WTC11 (cell line): ENCODE results near the gene OR2V2. TPM values are rescaled to one million over a fixed set of nuclear protein-coding genes. Genes with fewer than 3 reads are reported as not detected.

ENCODE experiments used
- ATAC-seq: fragments of 200-7000 bp; cut with Tn5 transposase; 2 replicates; pipeline ENCODE4 v1.10.0; 2021; ENCODE audit warnings: mild to moderate bottlenecking, moderate library complexity
- CTCF ChIA-PET: fragments of 300-600 bp; sonication (Branson Sonifier 250); formaldehyde crosslinking; loops from one replicate; lab custom pipeline; 2021; ENCODE audit warnings: antibody characterized with exemption; lab: Charles Lee
- POLR2A ChIA-PET: fragments of 350-600 bp; sonication (Branson Sonifier 250); formaldehyde crosslinking; loops from one replicate; lab custom pipeline; 2021; ENCODE audit warnings: antibody characterized with exemption; lab: Charles Lee
- DNase-seq: peaks from one replicate; pipeline ENCODE4 v3.0.0; 2021; ENCODE audit warnings: low spot score
- H3K27ac Mint-ChIP-seq: 2 replicates; pipeline ENCODE4 v1.8.0; 2021; ENCODE audit warnings: mixed read lengths
- H3K27me3 Mint-ChIP-seq: 2 replicates; pipeline ENCODE4 v1.8.0; 2021; ENCODE audit warnings: low read depth, mild to moderate bottlenecking, moderate library complexity, mixed read lengths
- H3K36me3 Mint-ChIP-seq: 2 replicates; pipeline ENCODE4 v1.8.0; 2021; ENCODE audit warnings: mixed read lengths
- H3K4me1 Mint-ChIP-seq: 2 replicates; pipeline ENCODE4 v1.8.0; 2022; ENCODE audit warnings: mixed read lengths
- H3K4me3 Mint-ChIP-seq: 2 replicates; pipeline ENCODE4 v1.8.0; 2021; ENCODE audit warnings: mild to moderate bottlenecking, moderate library complexity, mixed read lengths
- H3K9me3 Mint-ChIP-seq: 2 replicates; pipeline ENCODE4 v1.8.0; 2021; ENCODE audit warnings: mixed read lengths
- ATF1 ChIP-seq: sonication (generic); formaldehyde crosslinking; IDR thresholded peaks from 2 replicates; pipeline ENCODE4 v1.8.1; 2023; ENCODE audit warnings: mild to moderate bottlenecking, moderate library complexity, missing genetic modification reagents
- CREM ChIP-seq: sonication (generic); formaldehyde crosslinking; IDR thresholded peaks from 2 replicates; pipeline ENCODE4 v1.8.1; 2022; ENCODE audit warnings: mild to moderate bottlenecking, missing genetic modification reagents, moderate library complexity
- EMX1 ChIP-seq: fragments of 250-450 bp; sonication (Bioruptor Pico); IDR thresholded peaks from 2 replicates; pipeline ENCODE4 v1.8.0; 2021; ENCODE audit warnings: mild to moderate bottlenecking
- JUN ChIP-seq: sonication (generic); formaldehyde crosslinking; IDR thresholded peaks from 2 replicates; pipeline ENCODE4 v1.8.0; 2023; ENCODE audit warnings: mild to moderate bottlenecking, missing genetic modification reagents
- MYBL2 ChIP-seq: sonication (generic); formaldehyde crosslinking; IDR thresholded peaks from 2 replicates; pipeline ENCODE4 v1.8.1; 2023; ENCODE audit warnings: mild to moderate bottlenecking, moderate library complexity, missing genetic modification reagents
- NFYB ChIP-seq: sonication (generic); formaldehyde crosslinking; conservative IDR thresholded peaks from 2 replicates; pipeline ENCODE4 v1.8.0; 2022; ENCODE audit warnings: low read depth, missing genetic modification reagents
- NR1H2 ChIP-seq: sonication (generic); formaldehyde crosslinking; IDR thresholded peaks from 2 replicates; pipeline ENCODE4 v1.9.0; 2021; ENCODE audit warnings: mild to moderate bottlenecking, moderate library complexity, missing genetic modification reagents
- NR3C1 ChIP-seq: sonication (generic); formaldehyde crosslinking; conservative IDR thresholded peaks from 2 replicates; pipeline ENCODE4 v1.8.1; 2023; ENCODE audit warnings: low read depth, mild to moderate bottlenecking, missing genetic modification reagents
- PRRX2 ChIP-seq: fragments of 250-450 bp; sonication (Bioruptor Pico); IDR thresholded peaks from 2 replicates; pipeline ENCODE4 v1.8.0; 2021; ENCODE audit warnings: mild to moderate bottlenecking
- TCF7 ChIP-seq: sonication (generic); formaldehyde crosslinking; IDR thresholded peaks from 2 replicates; pipeline ENCODE4 v1.8.0; 2022; ENCODE audit warnings: mild to moderate bottlenecking, low read depth, missing genetic modification reagents, moderate library complexity
- TEAD1 ChIP-seq: sonication (generic); formaldehyde crosslinking; IDR thresholded peaks from 2 replicates; pipeline ENCODE4 v1.8.0; 2022; ENCODE audit warnings: mild to moderate bottlenecking, missing genetic modification reagents
- ZNF219 ChIP-seq: sonication (generic); formaldehyde crosslinking; IDR thresholded peaks from 2 replicates; pipeline ENCODE4 v1.8.0; 2023; ENCODE audit warnings: missing genetic modification reagents, mild to moderate bottlenecking, borderline replicate concordance
- ZNF416 ChIP-seq: fragments of 250-450 bp; sonication (Bioruptor Pico); IDR thresholded peaks from 2 replicates; pipeline ENCODE4 v1.9.0; 2021; ENCODE audit warnings: mild to moderate bottlenecking, inconsistent platforms
- ZNF423 ChIP-seq: fragments of 250-450 bp; sonication (Bioruptor Pico); IDR thresholded peaks from 2 replicates; pipeline ENCODE4 v2.1.2; 2022; ENCODE audit warnings: mild to moderate bottlenecking, moderate library complexity
- total RNA-seq: library from RNA; stranded (reverse); gene quantifications from 3 replicates; pipeline ENCODE4 v1.2.3, GENCODE V29; 2021
- TF ChIP-seq, protein P1 (sequence below): sonication (generic); formaldehyde crosslinking; IDR thresholded peaks from 2 replicates; pipeline ENCODE4 v1.8.1; 2022; ENCODE audit warnings: mild to moderate bottlenecking, missing genetic modification reagents, moderate library complexity, borderline replicate concordance
- TF ChIP-seq, protein P2 (sequence below): sonication (generic); formaldehyde crosslinking; IDR thresholded peaks from 2 replicates; pipeline ENCODE4 v1.8.1; 2023; ENCODE audit warnings: mild to moderate bottlenecking, missing genetic modification reagents
- TF ChIP-seq, protein P3 (sequence below): fragments of 250-450 bp; sonication (Bioruptor Pico); conservative IDR thresholded peaks from 2 replicates; pipeline ENCODE4 v1.9.0; 2021; ENCODE audit warnings: mild to moderate bottlenecking
- TF ChIP-seq, protein P4 (sequence below): sonication (generic); formaldehyde crosslinking; IDR thresholded peaks from 2 replicates; pipeline ENCODE4 v1.8.1; 2023; ENCODE audit warnings: mild to moderate bottlenecking, missing genetic modification reagents
- TF ChIP-seq, protein P5 (sequence below): sonication (generic); formaldehyde crosslinking; IDR thresholded peaks from 2 replicates; pipeline ENCODE4 v1.8.0; 2022; ENCODE audit warnings: mild to moderate bottlenecking, missing genetic modification reagents
- TF ChIP-seq, protein P6 (sequence below): sonication (generic); formaldehyde crosslinking; IDR thresholded peaks from 2 replicates; pipeline ENCODE4 v1.8.0; 2023; ENCODE audit warnings: mild to moderate bottlenecking, missing genetic modification reagents

OR2V2 gene
- total RNA-seq, 1 experiment from 2014 or later = not detected

DNA sequence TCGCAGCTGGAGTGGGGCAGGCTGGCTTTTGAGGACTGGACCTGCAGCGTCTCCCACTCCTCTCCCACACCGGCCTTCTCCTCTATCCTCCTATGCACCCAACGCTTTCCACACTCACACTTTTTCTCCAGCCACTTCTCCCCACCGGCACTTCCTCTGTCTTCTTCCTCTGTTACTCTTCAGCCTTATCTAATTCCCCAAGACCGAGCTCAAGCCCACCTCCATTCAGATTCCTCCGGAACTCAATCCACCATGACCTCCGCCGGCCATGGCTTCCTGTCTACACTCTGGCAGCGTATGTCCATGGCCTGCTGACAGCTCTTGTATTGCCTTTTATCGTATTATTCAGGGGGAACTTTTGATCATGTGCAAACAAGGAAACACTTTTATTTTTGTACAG is 15.9 kb upstream of the OR2V2 start:
- ATAC-seq (no peak), DNase-seq (no peak)
- CTCF ChIA-PET = interaction anchor here (0.6 kb wide), 1 partner anchor 271 kb away, joined by 7 read pairs; no protein-coding TSS in a partner anchor
- TF ChIP-seq TEAD1 (CRISPR knock-in tag) (no peak), JUN (CRISPR knock-in tag) (no peak), NR1H2 (CRISPR knock-in tag) (no peak), MYBL2 (CRISPR knock-in tag) (no peak), ZNF416 (CRISPR knock-in tag) (no peak), ZNF423 (no peak), NFYB (CRISPR knock-in tag) (no peak), NR3C1 (CRISPR knock-in tag) (no peak)
- TF ChIP-seq, protein P1, sequence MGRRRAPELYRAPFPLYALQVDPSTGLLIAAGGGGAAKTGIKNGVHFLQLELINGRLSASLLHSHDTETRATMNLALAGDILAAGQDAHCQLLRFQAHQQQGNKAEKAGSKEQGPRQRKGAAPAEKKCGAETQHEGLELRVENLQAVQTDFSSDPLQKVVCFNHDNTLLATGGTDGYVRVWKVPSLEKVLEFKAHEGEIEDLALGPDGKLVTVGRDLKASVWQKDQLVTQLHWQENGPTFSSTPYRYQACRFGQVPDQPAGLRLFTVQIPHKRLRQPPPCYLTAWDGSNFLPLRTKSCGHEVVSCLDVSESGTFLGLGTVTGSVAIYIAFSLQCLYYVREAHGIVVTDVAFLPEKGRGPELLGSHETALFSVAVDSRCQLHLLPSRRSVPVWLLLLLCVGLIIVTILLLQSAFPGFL = no peak
- POLR2A ChIA-PET = no interaction called here
- Mint-ChIP-seq H3K27ac (no peak overlapping the region), H3K4me3 (no peak overlapping the region), H3K36me3 (no peaks in the 10 kb centered on the region), H3K27me3 (peaks cover 7% of the 10 kb centered on the region), H3K9me3 (no peaks in the 10 kb centered on the region), H3K4me1 (no peaks in the 10 kb centered on the region)

DNA sequence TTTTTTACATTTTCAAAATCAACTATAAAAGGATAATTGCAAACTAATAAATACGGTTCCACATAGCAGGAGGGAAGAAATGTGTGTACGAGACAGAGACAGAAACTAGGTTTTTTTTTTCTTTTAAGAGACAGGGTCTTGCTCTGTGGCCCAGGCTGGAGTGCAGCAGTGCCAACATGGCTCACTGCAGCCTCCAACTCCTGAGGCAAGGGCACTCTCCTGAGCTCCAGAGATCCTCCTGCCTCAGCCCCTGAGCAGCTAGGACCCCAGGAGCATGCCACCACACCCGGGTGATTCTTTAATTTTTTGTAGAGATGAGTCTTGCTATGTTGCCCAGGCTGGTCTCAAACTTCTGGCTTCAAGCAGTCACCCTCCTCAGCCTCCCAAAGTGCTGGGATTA is 14.3 kb upstream of the OR2V2 start:
- H3K27ac Mint-ChIP-seq = no peak overlapping the region
- ChIA-PET CTCF (no interaction called here), POLR2A (no interaction called here)
- H3K9me3 Mint-ChIP-seq = peaks cover 3% of the 10 kb centered on the region; the same call in 1 of the 2 replicates
- no peaks in the 10 kb centered on the region for H3K4me1 Mint-ChIP-seq
- H3K36me3 Mint-ChIP-seq = no peaks in the 10 kb centered on the region
- H3K27me3 Mint-ChIP-seq = peaks cover 7% of the 10 kb centered on the region; the same call in 1 of the 2 replicates
- DNase-seq = no peak
- ATAC-seq = no peak
- no peak overlapping the region for H3K4me3 Mint-ChIP-seq
- TF ChIP-seq EMX1 (CRISPR knock-in tag) (no peak), CREM (no peak), ZNF219 (CRISPR knock-in tag) (no peak), TCF7 (no peak), PRRX2 (CRISPR knock-in tag) (no peak)
- TF ChIP-seq, protein P2, sequence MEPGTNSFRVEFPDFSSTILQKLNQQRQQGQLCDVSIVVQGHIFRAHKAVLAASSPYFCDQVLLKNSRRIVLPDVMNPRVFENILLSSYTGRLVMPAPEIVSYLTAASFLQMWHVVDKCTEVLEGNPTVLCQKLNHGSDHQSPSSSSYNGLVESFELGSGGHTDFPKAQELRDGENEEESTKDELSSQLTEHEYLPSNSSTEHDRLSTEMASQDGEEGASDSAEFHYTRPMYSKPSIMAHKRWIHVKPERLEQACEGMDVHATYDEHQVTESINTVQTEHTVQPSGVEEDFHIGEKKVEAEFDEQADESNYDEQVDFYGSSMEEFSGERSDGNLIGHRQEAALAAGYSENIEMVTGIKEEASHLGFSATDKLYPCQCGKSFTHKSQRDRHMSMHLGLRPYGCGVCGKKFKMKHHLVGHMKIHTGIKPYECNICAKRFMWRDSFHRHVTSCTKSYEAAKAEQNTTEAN (CRISPR knock-in tag) = no peak
- TF ChIP-seq, protein P3, sequence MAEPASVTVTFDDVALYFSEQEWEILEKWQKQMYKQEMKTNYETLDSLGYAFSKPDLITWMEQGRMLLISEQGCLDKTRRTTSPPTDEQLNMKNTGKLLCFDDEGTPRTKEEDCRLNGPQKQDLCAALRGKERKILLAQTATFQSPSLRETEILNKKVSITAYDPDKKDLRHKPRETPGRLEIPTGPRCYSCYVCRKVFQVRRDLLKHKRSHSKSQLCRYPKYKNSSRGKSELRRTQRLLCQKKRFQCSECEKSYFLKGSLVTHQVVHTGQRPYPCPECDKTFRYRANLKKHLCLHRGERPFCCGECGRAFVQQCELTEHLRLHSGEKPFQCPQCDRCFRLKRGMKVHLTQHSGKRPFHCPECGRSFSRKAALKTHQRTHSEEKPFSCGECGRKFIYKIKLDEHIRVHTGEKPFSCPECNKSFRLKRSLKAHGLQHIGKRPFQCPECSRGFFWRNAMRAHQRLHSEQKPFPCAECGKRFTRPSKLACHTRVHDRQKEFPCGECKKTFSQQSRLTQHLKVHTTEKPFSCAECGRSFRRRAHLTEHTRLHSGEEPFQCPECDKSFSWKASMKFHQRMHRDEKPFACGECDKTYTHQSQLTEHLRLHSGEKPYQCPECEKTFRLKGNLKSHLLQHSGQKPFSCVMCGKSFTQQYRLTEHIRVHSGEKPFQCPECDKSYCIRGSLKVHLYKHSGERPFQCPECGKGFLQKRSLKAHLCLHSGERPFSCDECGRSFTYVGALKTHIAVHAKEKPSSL (CRISPR knock-in tag) = no peak

DNA sequence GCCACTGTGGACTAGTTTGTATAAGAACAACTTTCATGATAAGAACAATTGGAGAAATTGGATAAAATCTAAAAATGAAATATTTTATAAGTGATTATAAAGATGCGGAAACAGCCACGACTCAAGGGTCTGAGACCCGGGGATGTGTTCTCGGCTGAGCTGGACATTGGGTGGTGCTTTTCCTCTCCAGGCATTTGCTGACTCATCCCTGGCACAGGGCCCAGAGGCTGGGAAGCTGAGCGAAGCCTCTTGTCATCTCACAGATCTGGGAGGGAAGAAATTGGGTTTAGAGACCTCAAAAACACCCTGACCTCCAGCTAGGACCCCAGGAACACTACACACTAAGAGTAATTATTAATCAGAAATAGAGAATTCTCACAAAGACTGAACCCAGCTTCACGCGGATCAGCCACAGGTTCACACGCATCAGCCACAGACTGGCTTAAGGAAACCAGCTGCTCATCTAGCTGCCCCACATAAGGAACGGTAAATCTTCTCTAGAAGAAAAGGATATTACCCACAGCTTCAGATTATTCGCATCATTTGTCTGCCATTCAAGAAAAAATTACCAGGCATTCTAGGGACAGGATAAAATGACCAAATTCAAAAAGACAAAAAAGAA is 13.7 kb upstream of the OR2V2 start:
- H3K27me3 Mint-ChIP-seq = peaks cover 7% of the 10 kb centered on the region; the same call in 1 of the 2 replicates
- H3K36me3 Mint-ChIP-seq = no peaks in the 10 kb centered on the region
- ChIA-PET CTCF (interaction anchor here (0.8 kb wide), 1 partner anchor 515 kb away, joined by 3 read pairs; no protein-coding TSS in a partner anchor), POLR2A (no interaction called here)
- no peaks in the 10 kb centered on the region for H3K4me1 Mint-ChIP-seq
- no peak overlapping the region for H3K4me3 Mint-ChIP-seq
- no peak overlapping the region for H3K27ac Mint-ChIP-seq
- no peak for TF ChIP-seq NR3C1 (CRISPR knock-in tag)
- TF ChIP-seq, protein P4, sequence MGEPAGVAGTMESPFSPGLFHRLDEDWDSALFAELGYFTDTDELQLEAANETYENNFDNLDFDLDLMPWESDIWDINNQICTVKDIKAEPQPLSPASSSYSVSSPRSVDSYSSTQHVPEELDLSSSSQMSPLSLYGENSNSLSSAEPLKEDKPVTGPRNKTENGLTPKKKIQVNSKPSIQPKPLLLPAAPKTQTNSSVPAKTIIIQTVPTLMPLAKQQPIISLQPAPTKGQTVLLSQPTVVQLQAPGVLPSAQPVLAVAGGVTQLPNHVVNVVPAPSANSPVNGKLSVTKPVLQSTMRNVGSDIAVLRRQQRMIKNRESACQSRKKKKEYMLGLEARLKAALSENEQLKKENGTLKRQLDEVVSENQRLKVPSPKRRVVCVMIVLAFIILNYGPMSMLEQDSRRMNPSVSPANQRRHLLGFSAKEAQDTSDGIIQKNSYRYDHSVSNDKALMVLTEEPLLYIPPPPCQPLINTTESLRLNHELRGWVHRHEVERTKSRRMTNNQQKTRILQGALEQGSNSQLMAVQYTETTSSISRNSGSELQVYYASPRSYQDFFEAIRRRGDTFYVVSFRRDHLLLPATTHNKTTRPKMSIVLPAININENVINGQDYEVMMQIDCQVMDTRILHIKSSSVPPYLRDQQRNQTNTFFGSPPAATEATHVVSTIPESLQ (CRISPR knock-in tag) = no peak
- no peak for TF ChIP-seq CREM
- TF ChIP-seq ATF1 = no peak
- TF ChIP-seq, protein P5, sequence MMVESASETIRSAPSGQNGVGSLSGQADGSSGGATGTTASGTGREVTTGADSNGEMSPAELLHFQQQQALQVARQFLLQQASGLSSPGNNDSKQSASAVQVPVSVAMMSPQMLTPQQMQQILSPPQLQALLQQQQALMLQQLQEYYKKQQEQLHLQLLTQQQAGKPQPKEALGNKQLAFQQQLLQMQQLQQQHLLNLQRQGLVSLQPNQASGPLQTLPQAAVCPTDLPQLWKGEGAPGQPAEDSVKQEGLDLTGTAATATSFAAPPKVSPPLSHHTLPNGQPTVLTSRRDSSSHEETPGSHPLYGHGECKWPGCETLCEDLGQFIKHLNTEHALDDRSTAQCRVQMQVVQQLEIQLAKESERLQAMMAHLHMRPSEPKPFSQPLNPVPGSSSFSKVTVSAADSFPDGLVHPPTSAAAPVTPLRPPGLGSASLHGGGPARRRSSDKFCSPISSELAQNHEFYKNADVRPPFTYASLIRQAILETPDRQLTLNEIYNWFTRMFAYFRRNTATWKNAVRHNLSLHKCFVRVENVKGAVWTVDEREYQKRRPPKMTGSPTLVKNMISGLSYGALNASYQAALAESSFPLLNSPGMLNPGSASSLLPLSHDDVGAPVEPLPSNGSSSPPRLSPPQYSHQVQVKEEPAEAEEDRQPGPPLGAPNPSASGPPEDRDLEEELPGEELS = no peak
- TF ChIP-seq, protein P6, sequence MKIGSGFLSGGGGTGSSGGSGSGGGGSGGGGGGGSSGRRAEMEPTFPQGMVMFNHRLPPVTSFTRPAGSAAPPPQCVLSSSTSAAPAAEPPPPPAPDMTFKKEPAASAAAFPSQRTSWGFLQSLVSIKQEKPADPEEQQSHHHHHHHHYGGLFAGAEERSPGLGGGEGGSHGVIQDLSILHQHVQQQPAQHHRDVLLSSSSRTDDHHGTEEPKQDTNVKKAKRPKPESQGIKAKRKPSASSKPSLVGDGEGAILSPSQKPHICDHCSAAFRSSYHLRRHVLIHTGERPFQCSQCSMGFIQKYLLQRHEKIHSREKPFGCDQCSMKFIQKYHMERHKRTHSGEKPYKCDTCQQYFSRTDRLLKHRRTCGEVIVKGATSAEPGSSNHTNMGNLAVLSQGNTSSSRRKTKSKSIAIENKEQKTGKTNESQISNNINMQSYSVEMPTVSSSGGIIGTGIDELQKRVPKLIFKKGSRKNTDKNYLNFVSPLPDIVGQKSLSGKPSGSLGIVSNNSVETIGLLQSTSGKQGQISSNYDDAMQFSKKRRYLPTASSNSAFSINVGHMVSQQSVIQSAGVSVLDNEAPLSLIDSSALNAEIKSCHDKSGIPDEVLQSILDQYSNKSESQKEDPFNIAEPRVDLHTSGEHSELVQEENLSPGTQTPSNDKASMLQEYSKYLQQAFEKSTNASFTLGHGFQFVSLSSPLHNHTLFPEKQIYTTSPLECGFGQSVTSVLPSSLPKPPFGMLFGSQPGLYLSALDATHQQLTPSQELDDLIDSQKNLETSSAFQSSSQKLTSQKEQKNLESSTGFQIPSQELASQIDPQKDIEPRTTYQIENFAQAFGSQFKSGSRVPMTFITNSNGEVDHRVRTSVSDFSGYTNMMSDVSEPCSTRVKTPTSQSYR (CRISPR knock-in tag) = no peak
- peaks cover 3% of the 10 kb centered on the region; the same call in 1 of the 2 replicates for H3K9me3 Mint-ChIP-seq
- ATAC-seq (no peak), DNase-seq (no peak)
